Activated T-helper 2 cell treated with anti-CD3 and anti-CD28 coated beads, Interferon-gamma antibody, Interleukin-2, Interleukin-4, amounts not matched to agents 10 μg/mL and 5 μg/mL and 100 μg/mL, durations not matched to agents 14 hours and 24 hours and 36 hours (primary cell): Measurements from ENCODE around the gene RTN4. TPM values are rescaled to one million over a fixed set of nuclear protein-coding genes. Genes with fewer than 3 reads are reported as not detected.

Experiments used
- DNase-seq: peaks from one replicate; pipeline ENCODE4 v3.0.0; 2021; ENCODE audit warnings: low spot score
- H3K27ac Mint-ChIP-seq: one replicate; pipeline ENCODE4 v1.8.0; 2021; ENCODE audit warnings: mixed read lengths
- H3K27me3 Mint-ChIP-seq: one replicate; pipeline ENCODE4 v1.8.0; 2021; ENCODE audit warnings: low read depth, mixed read lengths
- H3K36me3 Mint-ChIP-seq: one replicate; pipeline ENCODE4 v1.8.0; 2021; ENCODE audit warnings: low read depth, mixed read lengths
- H3K4me1 Mint-ChIP-seq: one replicate; pipeline ENCODE4 v1.8.0; 2021; ENCODE audit warnings: low read depth, mixed read lengths
- H3K4me3 Mint-ChIP-seq: one replicate; pipeline ENCODE4 v1.8.0; 2021; ENCODE audit warnings: low read depth, mild to moderate bottlenecking, moderate library complexity, mixed read lengths
- H3K9me3 Mint-ChIP-seq: one replicate; pipeline ENCODE4 v1.8.0; 2021; ENCODE audit warnings: mixed read lengths
- intact Hi-C: fragments of 100-400 bp; cut with micrococcal nuclease; formaldehyde crosslinking; loops from one replicate; pipeline ENCODE4 v1.15.1; 2023
- total RNA-seq: library from RNA; stranded (reverse); gene quantifications from 2 replicates; pipeline ENCODE4 v1.2.3, GENCODE V29; 2022

Gene RTN4
- total RNA-seq, 1 donor from 2014 or later: 93.3 TPM

GRCh38 chr2:55025082-55025481 lies 25.2 kb downstream of the RTN4 start:
- peaks cover 1% of the 10 kb centered on the region for H3K36me3 Mint-ChIP-seq
- H3K4me1 Mint-ChIP-seq: peaks cover 3% of the 10 kb centered on the region
- H3K4me3 Mint-ChIP-seq: no peak overlapping the region
- no peak overlapping the region for H3K27ac Mint-ChIP-seq
- H3K27me3 Mint-ChIP-seq: no peaks in the 10 kb centered on the region
- no peak for DNase-seq
- H3K9me3 Mint-ChIP-seq: no peaks in the 10 kb centered on the region
- intact Hi-C loops: no loop called here

GRCh38 chr2:55022476-55022875 lies 27.8 kb downstream of the RTN4 start:
- DNase-seq: no peak
- H3K4me3 Mint-ChIP-seq: no peak overlapping the region
- no peaks in the 10 kb centered on the region for H3K9me3 Mint-ChIP-seq
- peaks cover 11% of the 10 kb centered on the region for H3K36me3 Mint-ChIP-seq
- intact Hi-C loops: no loop called here
- H3K4me1 Mint-ChIP-seq: peaks cover 12% of the 10 kb centered on the region
- H3K27me3 Mint-ChIP-seq: no peaks in the 10 kb centered on the region
- H3K27ac Mint-ChIP-seq: no peak overlapping the region

GRCh38 chr2:55019526-55020258 lies 30.6 kb downstream of the RTN4 start:
- no peak overlapping the region for H3K4me3 Mint-ChIP-seq
- no peak for DNase-seq
- H3K4me1 Mint-ChIP-seq: peaks cover 15% of the 10 kb centered on the region
- H3K27me3 Mint-ChIP-seq: no peaks in the 10 kb centered on the region
- H3K27ac Mint-ChIP-seq: no peak overlapping the region
- intact Hi-C loops: loop anchor here (10.0 kb wide), 2 partner anchors 115 to 295 kb away; partner anchors contain the start of gene EML6
- H3K9me3 Mint-ChIP-seq: no peaks in the 10 kb centered on the region
- peaks cover 16% of the 10 kb centered on the region for H3K36me3 Mint-ChIP-seq

GRCh38 chr2:55018619-55019018 lies 31.6 kb downstream of the RTN4 start:
- Mint-ChIP-seq H3K9me3 (no peaks in the 10 kb centered on the region), H3K4me1 (peaks cover 15% of the 10 kb centered on the region), H3K36me3 (peaks cover 16% of the 10 kb centered on the region), H3K27ac (no peak overlapping the region), H3K4me3 (no peak overlapping the region), H3K27me3 (no peaks in the 10 kb centered on the region)
- intact Hi-C loops: loop anchor here (10.0 kb wide), 2 partner anchors 114 to 294 kb away; partner anchors contain the start of gene EML6
- no peak for DNase-seq

GRCh38 chr2:55017880-55018279 lies 32.4 kb downstream of the RTN4 start:
- Mint-ChIP-seq H3K27ac (no peak overlapping the region), H3K9me3 (no peaks in the 10 kb centered on the region), H3K36me3 (peaks cover 16% of the 10 kb centered on the region), H3K4me1 (peaks cover 18% of the 10 kb centered on the region), H3K4me3 (no peak overlapping the region), H3K27me3 (no peaks in the 10 kb centered on the region)
- intact Hi-C loops: loop anchor here (10.0 kb wide), 2 partner anchors 113 to 293 kb away; partner anchors contain the start of gene EML6
- DNase-seq: no peak

- peaks cover 22% of the 10 kb centered on the region for H3K4me1 Mint-ChIP-seq
- no peaks in the 10 kb centered on the region for H3K27me3 Mint-ChIP-seq
Measured at GRCh38 chr2:55017428-55017827, 32.8 kb downstream of the RTN4 start.

GRCh38 chr2:55014962-55015939 lies 35.0 kb downstream of the RTN4 start:
- H3K4me1 Mint-ChIP-seq: peaks cover 36% of the 10 kb centered on the region
- H3K9me3 Mint-ChIP-seq: no peaks in the 10 kb centered on the region
- no peak overlapping the region for H3K27ac Mint-ChIP-seq
- no peak overlapping the region for H3K4me3 Mint-ChIP-seq
- H3K27me3 Mint-ChIP-seq: no peaks in the 10 kb centered on the region
- H3K36me3 Mint-ChIP-seq: peaks cover 16% of the 10 kb centered on the region
- intact Hi-C loops: loop anchor here (1.0 to 10.0 kb wide), 5 partner anchors 110 to 290 kb away; partner anchors contain the start of gene EML6
- no peak for DNase-seq

More at GRCh38 chr2:55017428-55017827, 32.8 kb downstream of the RTN4 start:
- no peak for DNase-seq
- intact Hi-C loops: loop anchor here (10.0 kb wide), 2 partner anchors 113 to 293 kb away; partner anchors contain the start of gene EML6
- Mint-ChIP-seq H3K9me3 (no peaks in the 10 kb centered on the region), H3K27ac (no peak overlapping the region), H3K4me3 (no peak overlapping the region), H3K36me3 (peaks cover 16% of the 10 kb centered on the region)

GRCh38 chr2:55013936-55014335 lies 36.3 kb downstream of the RTN4 start:
- peaks cover 35% of the 10 kb centered on the region for H3K4me1 Mint-ChIP-seq
- H3K36me3 Mint-ChIP-seq: peaks cover 6% of the 10 kb centered on the region
- no peak overlapping the region for H3K4me3 Mint-ChIP-seq
- H3K27ac Mint-ChIP-seq: no peak overlapping the region
- intact Hi-C loops: loop anchor here (5.0 to 10.0 kb wide), 3 partner anchors 109 to 289 kb away; partner anchors contain the start of gene EML6
- H3K27me3 Mint-ChIP-seq: no peaks in the 10 kb centered on the region
- H3K9me3 Mint-ChIP-seq: no peaks in the 10 kb centered on the region
- DNase-seq: no peak

- peaks cover 5% of the 10 kb centered on the region for H3K36me3 Mint-ChIP-seq
- H3K27me3 Mint-ChIP-seq: no peaks in the 10 kb centered on the region
- intact Hi-C loops: loop anchor here (5.0 to 10.0 kb wide), 3 partner anchors 108 to 288 kb away; partner anchors contain the start of gene EML6
- DNase-seq: no peak
- no peak overlapping the region for H3K27ac Mint-ChIP-seq
- no peaks in the 10 kb centered on the region for H3K9me3 Mint-ChIP-seq
- no peak overlapping the region for H3K4me3 Mint-ChIP-seq
- H3K4me1 Mint-ChIP-seq: peaks cover 36% of the 10 kb centered on the region
Measured at GRCh38 chr2:55012672-55013484, 37.4 kb downstream of the RTN4 start.

- Mint-ChIP-seq H3K27me3 (no peaks in the 10 kb centered on the region), H3K9me3 (no peaks in the 10 kb centered on the region), H3K27ac (no peak overlapping the region), H3K36me3 (peaks cover 5% of the 10 kb centered on the region), H3K4me1 (peaks cover 44% of the 10 kb centered on the region), H3K4me3 (no peak overlapping the region)
- intact Hi-C loops: loop anchor here (2.0 to 10.0 kb wide), 4 partner anchors 37 to 287 kb away; partner anchors contain the start of gene EML6
- DNase-seq: no peak
Measured at GRCh38 chr2:55011831-55012671, 38.2 kb downstream of the RTN4 start.

- H3K4me3 Mint-ChIP-seq: no peak overlapping the region
Measured at GRCh38 chr2:55010915-55011314, 39.3 kb downstream of the RTN4 start.

More at GRCh38 chr2:55010915-55011314, 39.3 kb downstream of the RTN4 start:
- Mint-ChIP-seq H3K36me3 (peaks cover 5% of the 10 kb centered on the region), H3K27me3 (no peaks in the 10 kb centered on the region), H3K27ac (no peak overlapping the region), H3K9me3 (no peaks in the 10 kb centered on the region), H3K4me1 (peaks cover 55% of the 10 kb centered on the region)
- intact Hi-C loops: loop anchor here (2.0 to 10.0 kb wide), 4 partner anchors 38 to 286 kb away; partner anchors contain the start of gene EML6
- DNase-seq: no peak
